ENCODE measurements around the gene NPHS1.

DNA sequence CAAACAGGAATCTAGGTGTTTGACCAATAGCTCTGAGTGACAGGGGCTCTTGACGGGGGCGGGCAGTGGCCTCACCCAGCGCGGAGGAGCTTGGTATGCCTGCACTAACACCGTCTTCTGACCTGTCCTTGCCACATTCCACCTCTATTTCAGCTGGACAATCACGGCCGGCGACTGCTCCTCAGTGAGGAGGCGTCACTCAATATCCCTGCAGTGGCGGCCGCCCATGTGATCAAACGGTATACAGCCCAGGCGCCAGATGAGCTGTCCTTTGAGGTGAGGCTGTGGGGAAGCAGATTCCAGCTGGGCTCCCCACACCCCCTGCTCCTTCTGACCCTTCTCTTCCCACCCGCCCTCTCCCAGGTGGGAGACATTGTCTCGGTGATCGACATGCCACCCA lies 72.2 kb downstream of the NPHS1 start:
- TF ChIP-seq, protein P1, sequence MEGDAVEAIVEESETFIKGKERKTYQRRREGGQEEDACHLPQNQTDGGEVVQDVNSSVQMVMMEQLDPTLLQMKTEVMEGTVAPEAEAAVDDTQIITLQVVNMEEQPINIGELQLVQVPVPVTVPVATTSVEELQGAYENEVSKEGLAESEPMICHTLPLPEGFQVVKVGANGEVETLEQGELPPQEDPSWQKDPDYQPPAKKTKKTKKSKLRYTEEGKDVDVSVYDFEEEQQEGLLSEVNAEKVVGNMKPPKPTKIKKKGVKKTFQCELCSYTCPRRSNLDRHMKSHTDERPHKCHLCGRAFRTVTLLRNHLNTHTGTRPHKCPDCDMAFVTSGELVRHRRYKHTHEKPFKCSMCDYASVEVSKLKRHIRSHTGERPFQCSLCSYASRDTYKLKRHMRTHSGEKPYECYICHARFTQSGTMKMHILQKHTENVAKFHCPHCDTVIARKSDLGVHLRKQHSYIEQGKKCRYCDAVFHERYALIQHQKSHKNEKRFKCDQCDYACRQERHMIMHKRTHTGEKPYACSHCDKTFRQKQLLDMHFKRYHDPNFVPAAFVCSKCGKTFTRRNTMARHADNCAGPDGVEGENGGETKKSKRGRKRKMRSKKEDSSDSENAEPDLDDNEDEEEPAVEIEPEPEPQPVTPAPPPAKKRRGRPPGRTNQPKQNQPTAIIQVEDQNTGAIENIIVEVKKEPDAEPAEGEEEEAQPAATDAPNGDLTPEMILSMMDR (IDR thresholded peaks at IDR 0.05), result no peak
- TF ChIP-seq POLR2A (IDR thresholded peaks at IDR 0.05), result no peak

Measured in testis (tissue), 2 donors.